DOHH2 (cell line): ENCODE data around the gene FAM184A.

Experiments
- EZH2phosphoT487 ChIP-seq: fragments of 200-600 bp; sonication (generic); IDR thresholded peaks from 2 replicates; pipeline ENCODE4 v1.6.1; 2017; ENCODE audit warnings: borderline replicate concordance, mild to moderate bottlenecking, antibody characterized with exemption, low read length, moderate library complexity, mixed read lengths
- TF ChIP-seq, protein P1 (sequence below): fragments of 200-600 bp; sonication (generic); IDR thresholded peaks from one replicate; pipeline ENCODE4 v1.5.1; 2014; ENCODE audit warnings: antibody characterized with exemption, mild to moderate bottlenecking, low read depth, low read length; ENCODE audit not compliant: poor library complexity, severe bottlenecking

DNA sequence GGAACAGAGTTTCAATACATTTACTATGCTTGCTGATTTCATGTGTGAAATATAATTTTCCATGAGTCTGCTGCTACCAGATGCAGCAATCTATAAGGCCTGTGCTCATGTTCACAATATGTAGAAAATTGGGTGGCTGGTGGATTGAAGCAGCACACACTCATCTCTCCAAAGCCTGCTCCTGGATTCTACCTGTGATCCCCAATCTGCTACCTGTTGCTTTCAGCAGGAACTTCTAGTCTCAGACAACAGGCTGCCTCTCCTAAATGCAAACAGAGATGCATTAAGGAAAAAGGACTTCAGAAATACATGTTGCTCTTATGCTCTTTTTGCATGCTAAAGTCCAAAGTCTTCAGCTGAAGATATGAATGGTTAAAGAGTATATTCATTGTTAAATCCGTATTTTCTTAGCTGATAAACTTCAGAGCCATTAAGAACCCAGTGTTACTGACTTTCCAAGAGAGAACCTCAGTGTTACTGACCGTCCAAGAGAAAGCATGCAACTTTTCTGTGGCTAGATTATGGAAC lies 112.6 kb downstream of the FAM184A start:
- TF ChIP-seq, protein P1, sequence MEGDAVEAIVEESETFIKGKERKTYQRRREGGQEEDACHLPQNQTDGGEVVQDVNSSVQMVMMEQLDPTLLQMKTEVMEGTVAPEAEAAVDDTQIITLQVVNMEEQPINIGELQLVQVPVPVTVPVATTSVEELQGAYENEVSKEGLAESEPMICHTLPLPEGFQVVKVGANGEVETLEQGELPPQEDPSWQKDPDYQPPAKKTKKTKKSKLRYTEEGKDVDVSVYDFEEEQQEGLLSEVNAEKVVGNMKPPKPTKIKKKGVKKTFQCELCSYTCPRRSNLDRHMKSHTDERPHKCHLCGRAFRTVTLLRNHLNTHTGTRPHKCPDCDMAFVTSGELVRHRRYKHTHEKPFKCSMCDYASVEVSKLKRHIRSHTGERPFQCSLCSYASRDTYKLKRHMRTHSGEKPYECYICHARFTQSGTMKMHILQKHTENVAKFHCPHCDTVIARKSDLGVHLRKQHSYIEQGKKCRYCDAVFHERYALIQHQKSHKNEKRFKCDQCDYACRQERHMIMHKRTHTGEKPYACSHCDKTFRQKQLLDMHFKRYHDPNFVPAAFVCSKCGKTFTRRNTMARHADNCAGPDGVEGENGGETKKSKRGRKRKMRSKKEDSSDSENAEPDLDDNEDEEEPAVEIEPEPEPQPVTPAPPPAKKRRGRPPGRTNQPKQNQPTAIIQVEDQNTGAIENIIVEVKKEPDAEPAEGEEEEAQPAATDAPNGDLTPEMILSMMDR, result no peak
- TF ChIP-seq EZH2phosphoT487, result no peak
